ENCODE results near the gene PRKCZ. TPM values are rescaled to one million over a fixed set of nuclear protein-coding genes. Genes with fewer than 3 reads are reported as not detected.

Gene PRKCZ
- polyA plus RNA-seq, 1 donor = 68.6 TPM

- H3K9me3 ChIP-seq (ENCODE audit: control insufficient read depth, low read depth, low read length) = peaks cover under 1% of the 10 kb centered on the region
Measured at GRCh38 chr1:2128189-2128901, 78.1 kb downstream of the PRKCZ start.

DNA sequence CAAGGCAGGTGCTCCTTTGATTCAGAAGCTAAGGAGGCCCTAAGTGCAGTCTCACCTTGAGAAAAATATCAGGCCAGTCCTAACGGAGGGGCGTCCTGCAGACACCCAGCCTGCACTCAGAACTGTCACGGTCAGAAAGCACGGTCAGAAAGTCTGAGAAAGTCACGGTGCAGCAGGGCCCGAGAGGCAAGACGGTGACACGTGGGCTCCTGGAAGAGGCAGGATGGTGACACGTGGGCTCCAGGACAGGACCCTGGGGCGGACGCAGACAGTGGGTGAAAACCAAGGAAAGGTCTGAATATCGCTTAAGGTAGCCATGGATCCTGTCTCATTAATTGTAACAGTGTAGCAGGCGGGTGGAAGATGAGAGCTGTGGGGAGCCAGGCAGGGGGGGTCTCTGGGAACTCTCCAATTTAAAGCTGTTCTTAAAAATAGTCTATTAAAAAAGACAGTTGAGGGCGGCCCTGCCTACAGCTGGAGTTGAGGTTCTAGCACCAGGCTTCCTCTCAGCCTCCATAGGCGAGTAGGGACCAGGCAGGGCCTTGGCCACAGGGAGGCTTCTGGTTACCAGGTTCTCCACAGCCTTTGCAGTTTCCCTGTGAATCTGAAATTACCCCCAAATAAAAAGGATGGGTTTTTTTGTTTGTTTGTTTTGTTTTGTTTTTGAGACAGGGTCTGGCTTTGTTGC is 79.2 kb downstream of the PRKCZ start:
- Histone ChIP-seq H3K4me1 (ENCODE audit: control insufficient read depth, insufficient read depth, low read length) (peaks cover 21% of the 10 kb centered on the region), H3K36me3 (ENCODE audit: control insufficient read depth, insufficient read depth, low read length) (peaks cover 16% of the 10 kb centered on the region), H3K27ac (ENCODE audit: low read length) (no peak overlapping the region), H3K4me3 (ENCODE audit: low read length) (no peak overlapping the region), H3K27me3 (ENCODE audit: control insufficient read depth, insufficient read depth, low read length) (no peaks in the 10 kb centered on the region), H3K9me3 (ENCODE audit: control insufficient read depth, low read depth, low read length) (peaks cover 6% of the 10 kb centered on the region)
- DNase-seq = no peak
- 89% methylated on average over 5 of the region's 15 CpGs for WGBS (ENCODE audit: insufficient coverage, low lambda C conversion rate)

More at GRCh38 chr1:2128189-2128901, 78.1 kb downstream of the PRKCZ start:
- peaks cover 16% of the 10 kb centered on the region for H3K36me3 ChIP-seq (ENCODE audit: control insufficient read depth, insufficient read depth, low read length)
- H3K27ac ChIP-seq (ENCODE audit: low read length) = no peak overlapping the region
- peaks cover 11% of the 10 kb centered on the region for H3K4me1 ChIP-seq (ENCODE audit: control insufficient read depth, insufficient read depth, low read length)
- H3K4me3 ChIP-seq (ENCODE audit: low read length) = no peak overlapping the region
- DNase-seq = no peak
- no peaks in the 10 kb centered on the region for H3K27me3 ChIP-seq (ENCODE audit: control insufficient read depth, insufficient read depth, low read length)
- WGBS (ENCODE audit: insufficient coverage, low lambda C conversion rate) = no CpG with 5 or more reads among the region's 29 CpGs

DNA sequence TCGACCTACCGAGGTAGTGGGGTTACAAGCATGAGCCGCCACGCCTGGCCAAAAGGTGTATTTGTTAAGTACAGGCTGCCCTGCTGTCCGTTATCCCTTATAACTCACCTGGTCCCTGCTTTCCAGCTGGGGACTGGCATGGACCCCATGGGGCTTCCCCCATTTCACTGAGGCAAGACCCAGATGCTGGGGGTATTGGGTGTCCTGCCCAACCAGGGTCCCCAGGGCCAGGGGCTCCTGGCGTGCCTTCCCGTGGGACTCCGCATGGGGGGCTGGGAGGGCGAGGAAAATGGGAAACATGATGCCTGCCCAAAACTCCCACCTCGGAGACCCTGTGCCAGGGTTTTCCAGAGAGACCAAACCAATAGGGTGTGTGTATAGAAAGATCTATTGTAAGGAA is 79.9 kb downstream of the PRKCZ start:
- Histone ChIP-seq H3K4me1 (ENCODE audit: control insufficient read depth, insufficient read depth, low read length) (peaks cover 29% of the 10 kb centered on the region), H3K36me3 (ENCODE audit: control insufficient read depth, insufficient read depth, low read length) (peaks cover 14% of the 10 kb centered on the region), H3K27ac (ENCODE audit: low read length) (no peak overlapping the region), H3K27me3 (ENCODE audit: control insufficient read depth, insufficient read depth, low read length) (no peaks in the 10 kb centered on the region), H3K4me3 (ENCODE audit: low read length) (no peak overlapping the region), H3K9me3 (ENCODE audit: control insufficient read depth, low read depth, low read length) (peaks cover 6% of the 10 kb centered on the region)
- no peak for DNase-seq
- no CpG with 5 or more reads among the region's 10 CpGs for WGBS (ENCODE audit: insufficient coverage, low lambda C conversion rate)

- Histone ChIP-seq H3K36me3 (ENCODE audit: control insufficient read depth, insufficient read depth, low read length) (peaks cover 14% of the 10 kb centered on the region), H3K4me1 (ENCODE audit: control insufficient read depth, insufficient read depth, low read length) (peaks cover 36% of the 10 kb centered on the region), H3K27me3 (ENCODE audit: control insufficient read depth, insufficient read depth, low read length) (no peaks in the 10 kb centered on the region), H3K9me3 (ENCODE audit: control insufficient read depth, low read depth, low read length) (peaks cover 6% of the 10 kb centered on the region), H3K4me3 (ENCODE audit: low read length) (no peak overlapping the region), H3K27ac (ENCODE audit: low read length) (no peak overlapping the region)
- no peak for DNase-seq
- no CpG with 5 or more reads among the region's 15 CpGs for WGBS (ENCODE audit: insufficient coverage, low lambda C conversion rate)
Measured at GRCh38 chr1:2130871-2131289, 80.7 kb downstream of the PRKCZ start.

GRCh38 chr1:2132222-2133038 is 82.2 kb downstream of the PRKCZ start:
- no peaks in the 10 kb centered on the region for H3K27me3 ChIP-seq (ENCODE audit: control insufficient read depth, insufficient read depth, low read length)
- peak in 1 of 2 donors; percentile 48 for DNase-seq
- H3K4me3 ChIP-seq (ENCODE audit: low read length) = peak overlapping the region; percentile 48
- peak overlapping the region; percentile 94 for H3K27ac ChIP-seq (ENCODE audit: low read length)
- peaks cover 51% of the 10 kb centered on the region for H3K4me1 ChIP-seq (ENCODE audit: control insufficient read depth, insufficient read depth, low read length)
- WGBS (ENCODE audit: insufficient coverage, low lambda C conversion rate) = no CpG with 5 or more reads among the region's 40 CpGs
- H3K9me3 ChIP-seq (ENCODE audit: control insufficient read depth, low read depth, low read length) = peaks cover 6% of the 10 kb centered on the region
- peaks cover 11% of the 10 kb centered on the region for H3K36me3 ChIP-seq (ENCODE audit: control insufficient read depth, insufficient read depth, low read length)

- Histone ChIP-seq H3K27ac (ENCODE audit: low read length) (peak overlapping the region; percentile 94), H3K9me3 (ENCODE audit: control insufficient read depth, low read depth, low read length) (peaks cover 6% of the 10 kb centered on the region), H3K36me3 (ENCODE audit: control insufficient read depth, insufficient read depth, low read length) (peaks cover 8% of the 10 kb centered on the region), H3K4me1 (ENCODE audit: control insufficient read depth, insufficient read depth, low read length) (peaks cover 58% of the 10 kb centered on the region), H3K27me3 (ENCODE audit: control insufficient read depth, insufficient read depth, low read length) (no peaks in the 10 kb centered on the region), H3K4me3 (ENCODE audit: low read length) (peak overlapping the region; percentile 48)
- no CpG with 5 or more reads among the region's 63 CpGs for WGBS (ENCODE audit: insufficient coverage, low lambda C conversion rate)
- DNase-seq = peak; percentile 98
Measured at GRCh38 chr1:2133039-2133878, 83.0 kb downstream of the PRKCZ start.

DNA sequence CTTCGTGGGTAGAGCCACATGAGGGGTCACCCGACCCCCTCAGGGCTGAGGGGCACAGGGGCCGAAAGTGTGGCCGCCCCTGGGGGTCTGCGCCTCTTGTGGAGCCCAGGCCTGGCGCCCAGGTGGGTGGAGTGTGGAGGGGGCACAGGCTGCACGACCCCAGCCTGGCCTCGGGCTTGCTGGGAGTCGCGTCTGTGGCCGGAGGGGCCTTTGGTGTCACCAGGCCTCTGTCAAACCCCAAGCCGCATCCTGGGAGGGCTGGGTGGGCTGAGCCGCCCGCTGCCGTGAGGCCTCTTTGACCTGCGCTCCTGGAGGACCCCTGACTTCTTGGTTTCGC is 83.6 kb downstream of the PRKCZ start:
- Histone ChIP-seq H3K36me3 (ENCODE audit: control insufficient read depth, insufficient read depth, low read length) (peaks cover 5% of the 10 kb centered on the region), H3K9me3 (ENCODE audit: control insufficient read depth, low read depth, low read length) (peaks cover 6% of the 10 kb centered on the region), H3K27me3 (ENCODE audit: control insufficient read depth, insufficient read depth, low read length) (no peaks in the 10 kb centered on the region), H3K4me1 (ENCODE audit: control insufficient read depth, insufficient read depth, low read length) (peaks cover 64% of the 10 kb centered on the region), H3K27ac (ENCODE audit: low read length) (peak overlapping the region; percentile 94), H3K4me3 (ENCODE audit: low read length) (peak overlapping the region; percentile 48)
- no CpG with 5 or more reads among the region's 17 CpGs for WGBS (ENCODE audit: insufficient coverage, low lambda C conversion rate)
- no peak for DNase-seq

DNA sequence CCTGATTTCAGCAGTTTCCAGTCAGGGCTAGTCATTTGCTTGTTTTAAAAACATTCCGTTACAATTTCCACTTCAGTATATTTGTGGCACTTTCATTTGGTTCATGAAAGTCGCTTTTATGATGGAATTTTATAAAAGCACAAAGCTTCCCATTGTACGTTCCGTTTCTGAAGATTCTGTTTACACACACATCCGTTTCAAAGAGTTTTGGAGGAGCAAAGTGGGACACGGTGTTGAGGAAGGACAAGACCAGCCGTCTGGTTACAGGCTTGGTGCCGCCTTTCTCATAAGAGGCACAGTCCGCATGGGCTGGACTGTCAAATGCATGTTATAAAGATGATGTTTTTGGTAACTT is 84.0 kb downstream of the PRKCZ start:
- peaks cover under 1% of the 10 kb centered on the region for H3K36me3 ChIP-seq (ENCODE audit: control insufficient read depth, insufficient read depth, low read length)
- WGBS (ENCODE audit: insufficient coverage, low lambda C conversion rate) = 60% methylated on average over 1 of the region's 9 CpGs
- no peak overlapping the region for H3K4me3 ChIP-seq (ENCODE audit: low read length)
- H3K9me3 ChIP-seq (ENCODE audit: control insufficient read depth, low read depth, low read length) = peaks cover 6% of the 10 kb centered on the region
- peak overlapping the region; percentile 94 for H3K27ac ChIP-seq (ENCODE audit: low read length)
- no peak for DNase-seq
- H3K27me3 ChIP-seq (ENCODE audit: control insufficient read depth, insufficient read depth, low read length) = no peaks in the 10 kb centered on the region
- H3K4me1 ChIP-seq (ENCODE audit: control insufficient read depth, insufficient read depth, low read length) = peaks cover 68% of the 10 kb centered on the region

GRCh38 chr1:2134621-2135307 is 84.6 kb downstream of the PRKCZ start:
- peak; percentile 71 to 86 for DNase-seq
- no CpG with 5 or more reads among the region's 40 CpGs for WGBS (ENCODE audit: insufficient coverage, low lambda C conversion rate)
- peak overlapping the region; percentile 94 for H3K27ac ChIP-seq (ENCODE audit: low read length)
- no peaks in the 10 kb centered on the region for H3K27me3 ChIP-seq (ENCODE audit: control insufficient read depth, insufficient read depth, low read length)
- H3K4me1 ChIP-seq (ENCODE audit: control insufficient read depth, insufficient read depth, low read length) = peaks cover 73% of the 10 kb centered on the region
- H3K9me3 ChIP-seq (ENCODE audit: control insufficient read depth, low read depth, low read length) = peaks cover 6% of the 10 kb centered on the region
- no peaks in the 10 kb centered on the region for H3K36me3 ChIP-seq (ENCODE audit: control insufficient read depth, insufficient read depth, low read length)
- H3K4me3 ChIP-seq (ENCODE audit: low read length) = peak overlapping the region; percentile 11

Measured in large intestine (tissue), 3 donors.